ENCODE measurements around the gene TTC9. TPM values are rescaled to one million over a fixed set of nuclear protein-coding genes. Genes with fewer than 3 reads are reported as not detected.
A peak's percentile ranks its signal among the peaks of the same experiment; 100 is the strongest.

Gene TTC9
- total RNA-seq, 1 donor from 2014 or later = 1.9 TPM

DNA sequence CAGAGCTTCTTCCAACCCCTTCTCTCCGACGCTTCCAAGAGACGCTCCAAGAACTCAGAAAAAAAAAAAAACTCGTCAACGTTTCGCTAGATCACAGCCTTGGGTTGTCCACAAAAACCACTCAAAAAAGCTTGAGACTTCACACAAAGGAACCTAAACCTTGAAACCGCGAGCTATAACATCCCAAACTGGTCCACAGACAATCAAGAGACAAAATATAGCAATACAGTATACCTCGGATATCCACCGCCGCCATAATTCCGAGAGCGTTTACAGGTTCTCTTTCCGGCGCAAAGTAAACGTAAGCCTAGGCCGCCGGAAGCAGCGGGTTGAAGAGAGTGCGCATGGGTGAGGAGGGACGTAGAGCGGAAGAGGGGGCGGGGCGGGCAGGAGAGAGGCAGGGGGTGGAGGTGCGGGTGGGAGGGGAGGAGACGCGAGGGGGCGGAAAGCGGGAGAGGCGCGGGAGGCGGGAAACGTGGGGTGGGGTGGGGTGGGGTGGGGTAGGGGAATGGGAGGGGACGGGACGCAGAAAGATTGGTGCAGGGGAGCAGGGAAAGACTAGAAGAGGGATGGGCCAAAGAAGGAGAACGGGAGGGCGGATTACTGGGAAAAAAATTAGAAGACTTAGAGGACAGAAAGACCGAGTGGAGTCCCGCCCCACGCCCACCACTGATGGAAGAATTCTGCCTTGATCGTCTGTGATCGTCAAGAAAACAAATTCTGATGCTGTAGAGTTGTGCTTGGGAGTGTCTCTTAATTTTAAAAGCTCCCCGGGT, 41.1 kb upstream of the TTC9 start, which contains the start of gene MED6:
Gene MED6 (minus strand): TSS at position 274 of the 776 bp plus-strand sequence. CDS start 18 bp downstream, at position 256.
- intact Hi-C loops (cut with micrococcal nuclease) = no loop called here

DNA sequence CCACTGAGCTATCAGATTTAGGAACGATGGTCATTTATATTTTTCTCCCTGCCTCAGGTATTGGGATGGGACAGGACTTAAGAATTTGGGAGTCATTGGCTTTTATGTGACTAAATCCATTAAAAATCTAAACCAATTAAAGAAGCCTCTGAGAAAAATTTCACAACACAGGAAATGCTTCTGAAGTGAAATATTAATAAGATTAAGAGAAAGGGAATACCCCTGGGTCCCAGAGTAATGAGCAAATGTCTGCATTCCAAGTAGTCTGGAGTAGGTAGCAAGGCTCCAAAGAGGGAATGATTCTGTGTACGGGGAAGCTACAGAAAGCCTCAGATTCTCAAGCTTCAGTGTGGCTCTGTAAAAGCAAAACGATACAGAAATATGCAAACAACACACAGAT, 40.6 kb upstream of the TTC9 start:
- Histone ChIP-seq H3K27me3 (ENCODE audit: low read depth) (peaks cover 10% of the 10 kb centered on the region), H3K4me3 (peak overlapping the region; percentile 76), H3K27ac (replicated peaks) (peak overlapping the region; percentile 71), H3K4me1 (peaks cover 34% of the 10 kb centered on the region), H3K36me3 (peaks cover 6% of the 10 kb centered on the region), H3K9me3 (replicated peaks) (no peaks in the 10 kb centered on the region)
- intact Hi-C loops (cut with micrococcal nuclease) = no loop called here
- TF ChIP-seq, protein P1, sequence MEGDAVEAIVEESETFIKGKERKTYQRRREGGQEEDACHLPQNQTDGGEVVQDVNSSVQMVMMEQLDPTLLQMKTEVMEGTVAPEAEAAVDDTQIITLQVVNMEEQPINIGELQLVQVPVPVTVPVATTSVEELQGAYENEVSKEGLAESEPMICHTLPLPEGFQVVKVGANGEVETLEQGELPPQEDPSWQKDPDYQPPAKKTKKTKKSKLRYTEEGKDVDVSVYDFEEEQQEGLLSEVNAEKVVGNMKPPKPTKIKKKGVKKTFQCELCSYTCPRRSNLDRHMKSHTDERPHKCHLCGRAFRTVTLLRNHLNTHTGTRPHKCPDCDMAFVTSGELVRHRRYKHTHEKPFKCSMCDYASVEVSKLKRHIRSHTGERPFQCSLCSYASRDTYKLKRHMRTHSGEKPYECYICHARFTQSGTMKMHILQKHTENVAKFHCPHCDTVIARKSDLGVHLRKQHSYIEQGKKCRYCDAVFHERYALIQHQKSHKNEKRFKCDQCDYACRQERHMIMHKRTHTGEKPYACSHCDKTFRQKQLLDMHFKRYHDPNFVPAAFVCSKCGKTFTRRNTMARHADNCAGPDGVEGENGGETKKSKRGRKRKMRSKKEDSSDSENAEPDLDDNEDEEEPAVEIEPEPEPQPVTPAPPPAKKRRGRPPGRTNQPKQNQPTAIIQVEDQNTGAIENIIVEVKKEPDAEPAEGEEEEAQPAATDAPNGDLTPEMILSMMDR (IDR thresholded peaks at IDR 0.05; ENCODE audit: borderline replicate concordance) = no peak
- DNase-seq = no peak

More for the DNA sequence above, 41.1 kb upstream of the TTC9 start, which contains the start of gene MED6:
- H3K36me3 ChIP-seq = peaks cover 12% of the 10 kb centered on the region
- H3K4me1 ChIP-seq = peaks cover 40% of the 10 kb centered on the region
- H3K27ac ChIP-seq (replicated peaks) = peak within 1 kb of the TSS; percentile 71
- no peaks in the 10 kb centered on the region for H3K9me3 ChIP-seq (replicated peaks)
- TF ChIP-seq, protein P1 (IDR thresholded peaks at IDR 0.05; ENCODE audit: borderline replicate concordance) = no peak
- peaks cover 4% of the 10 kb centered on the region for H3K27me3 ChIP-seq (ENCODE audit: low read depth)
- peak; percentile 95 for DNase-seq
- peak within 1 kb of the TSS; percentile 76 for H3K4me3 ChIP-seq

DNA sequence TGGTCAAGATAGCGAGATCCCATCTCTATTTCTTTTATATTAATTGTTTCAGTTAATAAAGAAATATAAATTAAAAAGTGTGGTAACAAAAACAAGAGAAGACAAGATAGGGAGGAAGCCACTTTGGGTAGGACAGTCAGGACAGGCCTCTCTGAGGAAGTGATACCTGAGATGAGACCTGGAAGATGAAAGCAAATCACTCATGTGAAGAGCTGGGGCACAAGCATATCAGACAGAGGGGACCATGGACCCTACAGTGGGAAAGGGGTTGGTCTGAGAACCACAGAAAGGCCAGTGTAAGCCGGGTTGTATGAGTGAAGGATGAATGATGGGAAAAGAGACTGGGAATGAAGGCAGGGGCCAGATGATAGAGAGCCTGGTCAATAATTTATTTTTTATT, 39.5 kb upstream of the TTC9 start:
- H3K4me3 ChIP-seq = no peak overlapping the region
- intact Hi-C loops (cut with micrococcal nuclease) = no loop called here

DNA sequence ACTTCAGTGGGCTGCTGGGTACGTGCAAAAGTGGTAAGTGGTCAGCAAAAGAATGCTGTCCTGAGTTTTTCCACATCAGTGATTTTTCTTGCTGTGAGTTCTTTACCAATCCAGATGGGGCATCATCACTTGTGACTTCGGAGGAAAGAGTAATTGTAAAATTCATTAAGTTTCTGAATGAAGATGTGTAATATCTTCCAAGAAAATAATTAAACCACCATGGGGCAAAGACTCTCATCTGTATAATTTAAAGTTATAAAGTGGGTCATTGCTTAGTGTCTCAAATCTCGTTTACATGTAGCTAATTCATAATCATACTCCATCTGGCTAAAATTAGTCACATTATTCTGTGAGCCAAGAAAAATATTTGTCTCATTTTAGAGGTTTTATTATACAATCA, 30.5 kb upstream of the TTC9 start:
- Histone ChIP-seq H3K4me1 (no peaks in the 10 kb centered on the region), H3K27me3 (ENCODE audit: low read depth) (peaks cover 80% of the 10 kb centered on the region), H3K4me3 (no peak overlapping the region), H3K36me3 (no peaks in the 10 kb centered on the region), H3K9me3 (replicated peaks) (no peaks in the 10 kb centered on the region), H3K27ac (replicated peaks) (no peak overlapping the region)
- no peak for DNase-seq
- TF ChIP-seq, protein P1 (IDR thresholded peaks at IDR 0.05; ENCODE audit: borderline replicate concordance) = no peak
- intact Hi-C loops (cut with micrococcal nuclease) = no loop called here

More for the DNA sequence above, 39.5 kb upstream of the TTC9 start:
- peaks cover 31% of the 10 kb centered on the region for H3K4me1 ChIP-seq
- peaks cover 19% of the 10 kb centered on the region for H3K27me3 ChIP-seq (ENCODE audit: low read depth)
- no peak for DNase-seq
- TF ChIP-seq, protein P1 (IDR thresholded peaks at IDR 0.05; ENCODE audit: borderline replicate concordance) = no peak
- H3K36me3 ChIP-seq = no peaks in the 10 kb centered on the region
- no peak overlapping the region for H3K27ac ChIP-seq (replicated peaks)
- no peaks in the 10 kb centered on the region for H3K9me3 ChIP-seq (replicated peaks)

DNA sequence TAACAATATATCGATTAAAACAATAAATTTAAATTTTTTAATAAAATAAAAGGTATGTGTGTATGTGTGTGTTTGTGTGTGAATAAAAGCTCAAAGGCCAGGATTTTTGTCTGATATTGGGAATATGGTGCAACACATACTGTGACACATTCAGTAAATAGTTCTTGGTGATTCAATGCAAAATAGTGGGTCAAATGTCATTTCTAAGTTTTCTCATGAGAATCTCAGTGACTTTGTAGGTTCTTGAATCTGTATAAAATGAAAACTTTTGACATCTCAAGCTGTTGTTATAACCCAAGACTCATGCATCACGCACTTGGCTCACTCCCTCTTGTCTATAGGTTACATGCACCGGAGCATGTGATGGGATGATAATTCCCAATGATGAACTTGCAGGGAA, 25.1 kb upstream of the TTC9 start:
- Histone ChIP-seq H3K9me3 (replicated peaks) (no peaks in the 10 kb centered on the region), H3K4me1 (no peaks in the 10 kb centered on the region), H3K4me3 (no peak overlapping the region), H3K36me3 (no peaks in the 10 kb centered on the region), H3K27ac (replicated peaks) (no peak overlapping the region), H3K27me3 (ENCODE audit: low read depth) (peaks cover 31% of the 10 kb centered on the region)
- TF ChIP-seq, protein P1 (IDR thresholded peaks at IDR 0.05; ENCODE audit: borderline replicate concordance) = no peak
- DNase-seq = no peak
- intact Hi-C loops (cut with micrococcal nuclease) = no loop called here

Measured in left ventricle myocardium inferior (tissue), 1 donor.